Choroid plexus epithelial cell (primary cell): ENCODE measurements around the gene CPLX1.
"Not testable (repeated sequence)": the region's sequence is repeated elsewhere in the genome, so short reads cannot be mapped to it uniquely, and the experiment has no call there.

Experiments used
- DNase-seq: peaks from one replicate; pipeline ENCODE4 v3.0.0-alpha.2; 2010; ENCODE audit warnings: low read depth
- H3K4me3 ChIP-seq: 2 replicates; pipeline ENCODE4 v1.5.1; 2011; ENCODE audit warnings: low read depth, mild to moderate bottlenecking, control low read depth, low read length, moderate library complexity
- TF ChIP-seq, protein P1 (sequence below): conservative IDR thresholded peaks from 2 replicates; pipeline ENCODE4 v1.5.1; 2011; ENCODE audit warnings: low read depth, mild to moderate bottlenecking, control low read depth, inconsistent platforms, low read length, moderate library complexity

The CPLX1 gene

GRCh38 chr4:762211-763190 lies 63.4 kb downstream of the CPLX1 start:
- TF ChIP-seq, protein P1, sequence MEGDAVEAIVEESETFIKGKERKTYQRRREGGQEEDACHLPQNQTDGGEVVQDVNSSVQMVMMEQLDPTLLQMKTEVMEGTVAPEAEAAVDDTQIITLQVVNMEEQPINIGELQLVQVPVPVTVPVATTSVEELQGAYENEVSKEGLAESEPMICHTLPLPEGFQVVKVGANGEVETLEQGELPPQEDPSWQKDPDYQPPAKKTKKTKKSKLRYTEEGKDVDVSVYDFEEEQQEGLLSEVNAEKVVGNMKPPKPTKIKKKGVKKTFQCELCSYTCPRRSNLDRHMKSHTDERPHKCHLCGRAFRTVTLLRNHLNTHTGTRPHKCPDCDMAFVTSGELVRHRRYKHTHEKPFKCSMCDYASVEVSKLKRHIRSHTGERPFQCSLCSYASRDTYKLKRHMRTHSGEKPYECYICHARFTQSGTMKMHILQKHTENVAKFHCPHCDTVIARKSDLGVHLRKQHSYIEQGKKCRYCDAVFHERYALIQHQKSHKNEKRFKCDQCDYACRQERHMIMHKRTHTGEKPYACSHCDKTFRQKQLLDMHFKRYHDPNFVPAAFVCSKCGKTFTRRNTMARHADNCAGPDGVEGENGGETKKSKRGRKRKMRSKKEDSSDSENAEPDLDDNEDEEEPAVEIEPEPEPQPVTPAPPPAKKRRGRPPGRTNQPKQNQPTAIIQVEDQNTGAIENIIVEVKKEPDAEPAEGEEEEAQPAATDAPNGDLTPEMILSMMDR, result peak; percentile 69
- peak; percentile 59 for DNase-seq
- no peak overlapping the region for H3K4me3 ChIP-seq

DNA sequence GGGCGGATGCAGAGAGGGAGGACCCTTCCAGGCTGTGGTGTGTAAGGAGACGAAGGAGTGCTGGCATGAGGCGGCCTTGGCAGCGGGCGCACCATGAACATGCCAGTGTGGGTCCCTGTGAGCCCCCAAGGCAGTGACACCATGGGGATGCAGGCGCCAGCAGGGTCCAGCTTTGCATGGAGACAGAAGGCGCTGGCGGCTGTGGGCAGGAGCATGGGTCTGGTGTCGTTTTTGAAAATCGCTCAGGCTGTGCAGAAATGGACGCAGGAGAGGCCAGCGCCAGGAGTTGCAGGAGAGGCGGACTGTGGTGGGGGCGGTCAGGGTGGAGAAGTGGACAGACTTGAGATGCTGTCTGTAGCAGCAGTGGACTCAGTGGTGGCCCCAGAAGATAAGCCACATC lies 64.2 kb downstream of the CPLX1 start:
- H3K4me3 ChIP-seq, result no peak overlapping the region
- TF ChIP-seq, protein P1, result no peak
- no peak for DNase-seq

DNA sequence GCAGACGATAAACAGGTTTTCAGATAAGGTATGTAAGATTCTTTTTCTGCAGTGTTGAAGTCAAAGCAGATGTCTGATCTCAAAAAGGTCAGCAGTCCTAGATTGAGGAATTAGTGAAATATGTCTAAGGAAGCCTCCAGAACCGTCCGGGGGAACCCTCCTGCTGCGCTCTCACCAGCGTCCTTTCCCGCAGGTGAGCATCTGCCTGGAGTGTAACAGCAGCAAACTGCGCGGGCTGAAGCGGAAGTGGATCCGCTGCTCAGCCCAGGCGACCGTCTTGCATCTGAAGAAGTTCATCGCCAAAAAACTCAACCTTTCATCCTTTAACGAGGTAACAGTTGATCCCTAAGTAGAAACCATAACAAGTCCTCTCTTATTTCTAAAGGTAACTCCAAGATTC lies 64.8 kb downstream of the CPLX1 start:
- no peak for DNase-seq
- TF ChIP-seq, protein P1, result no peak
- no peak overlapping the region for H3K4me3 ChIP-seq

GRCh38 chr4:760616-761015 lies 65.3 kb downstream of the CPLX1 start:
- H3K4me3 ChIP-seq, result no peak overlapping the region
- no peak for DNase-seq
- TF ChIP-seq, protein P1, result no peak

DNA sequence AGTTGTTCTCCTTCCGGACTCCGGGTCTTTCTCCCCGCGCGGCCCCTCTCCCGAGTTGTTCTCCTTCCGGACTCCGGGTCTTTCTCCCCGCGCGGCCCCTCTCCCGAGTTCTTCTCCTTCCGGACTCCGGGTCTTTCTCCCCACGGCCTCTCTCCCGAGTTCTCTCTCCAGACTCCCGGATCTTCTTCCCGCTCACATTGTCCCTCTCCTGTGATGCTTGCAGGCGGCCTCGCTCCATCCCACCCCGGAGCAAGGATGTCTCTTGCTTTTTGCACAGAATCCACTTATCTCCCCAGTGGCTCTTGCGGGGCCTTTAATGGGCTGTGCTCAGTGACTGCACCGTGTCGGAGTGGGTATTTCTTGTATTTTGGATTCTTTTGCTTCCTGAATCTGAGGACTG lies 66.1 kb downstream of the CPLX1 start:
- DNase-seq, H3K4me3 ChIP-seq: not testable (repeated sequence)

DNA sequence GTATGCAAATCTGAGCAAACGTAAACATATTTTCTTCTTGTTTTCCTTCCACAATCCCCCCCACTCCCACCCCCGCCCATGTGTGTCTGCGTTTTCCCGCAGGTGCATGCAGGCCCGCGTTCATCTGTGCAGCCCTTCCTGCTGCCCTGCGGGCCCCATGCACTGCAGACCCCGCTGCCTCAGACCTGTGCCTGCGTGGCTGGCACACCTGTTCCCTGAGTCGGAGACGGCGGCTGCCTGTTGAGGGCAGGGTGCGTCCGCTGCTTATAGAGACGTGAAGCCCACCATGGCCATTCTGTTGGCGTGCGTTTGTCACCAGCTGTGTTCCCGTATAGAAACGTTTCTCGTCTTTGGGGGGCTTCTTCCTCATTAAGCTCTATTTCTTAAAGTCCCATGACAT lies 68.8 kb downstream of the CPLX1 start:
- TF ChIP-seq, protein P1, result no peak
- H3K4me3 ChIP-seq, result no peak overlapping the region
- no peak for DNase-seq

DNA sequence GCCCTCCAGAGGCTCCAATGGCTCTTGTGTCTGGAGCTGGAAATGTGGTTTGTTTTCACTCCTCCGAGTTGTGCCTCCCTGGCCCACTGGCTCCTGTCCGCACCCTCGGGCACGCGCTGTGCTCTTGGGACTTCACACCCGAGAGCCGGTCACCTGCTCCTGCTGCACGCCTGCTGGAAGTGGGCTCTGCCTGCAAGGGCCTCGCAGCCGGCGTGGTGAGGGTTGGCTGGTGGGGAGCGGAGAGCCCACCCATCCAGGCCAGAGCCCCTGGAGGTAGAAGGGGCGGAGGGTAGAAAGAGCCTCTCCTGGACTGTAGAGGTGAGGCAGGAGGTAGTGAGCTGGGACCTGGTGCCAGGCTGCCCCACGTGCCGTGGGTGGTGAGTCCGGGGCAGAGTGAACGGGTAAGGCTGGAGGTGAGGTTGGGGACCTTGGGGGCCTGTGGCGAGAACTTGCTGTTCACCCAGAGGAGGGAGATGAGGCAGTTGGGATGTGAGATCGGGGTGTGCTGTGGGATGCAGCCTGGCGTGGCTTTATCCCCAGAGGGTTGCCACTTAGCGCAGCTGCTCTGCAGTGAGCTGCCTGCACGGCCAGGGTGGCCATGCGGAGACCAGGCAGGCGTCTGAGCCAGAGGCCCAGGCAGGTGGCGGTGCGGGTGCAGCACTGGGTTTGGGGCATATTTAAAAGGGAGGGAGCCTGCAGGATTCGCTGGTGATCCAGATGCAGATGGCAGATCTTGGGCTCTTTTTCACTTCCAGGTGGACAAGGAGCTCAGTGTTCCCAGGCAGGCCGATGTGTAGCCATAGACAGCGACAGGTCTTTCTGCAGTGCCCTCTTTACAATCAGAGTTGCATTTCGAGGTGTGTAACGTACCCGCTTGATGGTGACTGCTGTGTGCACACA lies 71.5 kb downstream of the CPLX1 start:
- DNase-seq, result no peak
- H3K4me3 ChIP-seq, result no peak overlapping the region
- TF ChIP-seq, protein P1, result no peak

DNA sequence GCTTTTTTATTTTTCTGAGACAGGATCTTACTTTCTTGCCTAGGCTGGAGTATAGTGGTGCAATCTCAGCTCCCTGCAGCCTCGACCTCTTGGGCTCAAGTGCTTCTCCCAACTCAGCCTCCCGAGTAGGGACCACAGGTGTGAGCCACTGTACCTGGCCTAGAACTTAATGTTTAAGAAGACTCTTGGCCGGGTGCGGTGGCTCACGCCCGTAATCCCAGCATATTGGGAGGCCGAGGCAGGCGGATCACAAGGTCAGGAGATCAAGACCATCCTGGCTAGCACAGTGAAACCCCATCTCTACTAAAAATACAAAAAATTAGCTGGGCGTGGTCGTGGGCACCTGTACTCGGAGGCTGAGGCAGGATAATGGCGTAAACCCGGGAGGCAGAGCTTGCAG lies 72.7 kb downstream of the CPLX1 start:
- DNase-seq, H3K4me3 ChIP-seq: not testable (repeated sequence)
